Measurements from ENCODE around the gene TACO1. TPM values are rescaled to one million over a fixed set of nuclear protein-coding genes. Genes with fewer than 3 reads are reported as not detected.

TACO1 gene
- total RNA-seq, 4 donors from 2014 or later = 11.4 to 18.3 (median 14.6) TPM

- H3K4me1 ChIP-seq = peaks cover 2 to 4% (median 3%) of the 10 kb centered on the region in 3 donors
- no peaks in the 10 kb centered on the region for H3K27me3 ChIP-seq
- ATAC-seq = no peak
- TF ChIP-seq EP300 (IDR thresholded peaks at IDR 0.05) (no peak), POLR2AphosphoS5 (IDR thresholded peaks at IDR 0.05) (no peak), POLR2A (IDR thresholded peaks at IDR 0.05) (no peak)
- TF ChIP-seq, protein P1, sequence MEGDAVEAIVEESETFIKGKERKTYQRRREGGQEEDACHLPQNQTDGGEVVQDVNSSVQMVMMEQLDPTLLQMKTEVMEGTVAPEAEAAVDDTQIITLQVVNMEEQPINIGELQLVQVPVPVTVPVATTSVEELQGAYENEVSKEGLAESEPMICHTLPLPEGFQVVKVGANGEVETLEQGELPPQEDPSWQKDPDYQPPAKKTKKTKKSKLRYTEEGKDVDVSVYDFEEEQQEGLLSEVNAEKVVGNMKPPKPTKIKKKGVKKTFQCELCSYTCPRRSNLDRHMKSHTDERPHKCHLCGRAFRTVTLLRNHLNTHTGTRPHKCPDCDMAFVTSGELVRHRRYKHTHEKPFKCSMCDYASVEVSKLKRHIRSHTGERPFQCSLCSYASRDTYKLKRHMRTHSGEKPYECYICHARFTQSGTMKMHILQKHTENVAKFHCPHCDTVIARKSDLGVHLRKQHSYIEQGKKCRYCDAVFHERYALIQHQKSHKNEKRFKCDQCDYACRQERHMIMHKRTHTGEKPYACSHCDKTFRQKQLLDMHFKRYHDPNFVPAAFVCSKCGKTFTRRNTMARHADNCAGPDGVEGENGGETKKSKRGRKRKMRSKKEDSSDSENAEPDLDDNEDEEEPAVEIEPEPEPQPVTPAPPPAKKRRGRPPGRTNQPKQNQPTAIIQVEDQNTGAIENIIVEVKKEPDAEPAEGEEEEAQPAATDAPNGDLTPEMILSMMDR (IDR thresholded peaks at IDR 0.05) = no peak
- WGBS, 2 donors (ENCODE audit: low coverage in 1 of 2) = 97 to 98% methylated on average over 3 of the region's 3 CpGs
- H3K4me3 ChIP-seq = no peak overlapping the region
- no peaks in the 10 kb centered on the region for H3K9me3 ChIP-seq
- no peak overlapping the region for H3K27ac ChIP-seq
- H3K36me3 ChIP-seq = peaks cover 0 to 45% of the 10 kb centered on the region in 2 donors
These were observed 5.6 kb upstream of the TACO1 start for GRCh38 chr17:63595132-63595531.

DNA sequence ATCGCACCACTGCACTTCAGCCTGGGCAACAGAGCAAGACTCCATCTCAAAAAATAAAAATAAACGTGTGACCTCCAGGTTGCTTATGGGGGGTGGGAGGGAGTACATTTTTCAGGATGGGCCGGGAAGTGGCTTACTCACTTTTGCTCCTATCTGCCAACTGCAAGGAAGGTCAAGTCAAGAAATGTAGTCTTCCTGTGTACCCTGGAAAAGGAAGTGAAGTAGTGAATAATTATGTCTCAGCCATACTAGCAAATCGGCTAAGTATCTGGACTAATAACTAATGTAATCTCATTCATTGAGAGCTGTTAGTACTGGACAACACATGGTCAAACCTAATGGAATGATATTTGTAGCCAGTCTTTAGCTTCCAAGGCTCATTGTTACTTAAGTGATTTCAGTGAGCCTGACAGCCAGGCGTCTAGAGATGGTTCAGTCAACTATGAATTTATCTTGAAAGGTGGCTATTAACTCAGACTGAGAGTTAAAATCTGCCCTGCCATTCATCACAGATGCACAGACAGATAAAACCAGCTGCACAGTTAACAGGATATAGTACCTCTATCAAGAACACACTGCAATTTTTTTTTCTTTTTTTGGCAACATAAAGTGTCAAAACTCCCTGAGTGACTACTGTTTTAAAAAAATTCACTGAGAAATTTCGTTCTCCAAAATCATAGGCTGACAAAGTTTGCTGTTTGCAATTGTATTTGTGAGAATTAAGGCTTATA, 3.7 kb upstream of the TACO1 start:
- H3K36me3 ChIP-seq = peaks cover 0 to 26% of the 10 kb centered on the region in 2 donors
- WGBS, 2 donors (ENCODE audit: low coverage in 1 of 2) = 61 to 64% methylated on average over 4 of the region's 6 CpGs

DNA sequence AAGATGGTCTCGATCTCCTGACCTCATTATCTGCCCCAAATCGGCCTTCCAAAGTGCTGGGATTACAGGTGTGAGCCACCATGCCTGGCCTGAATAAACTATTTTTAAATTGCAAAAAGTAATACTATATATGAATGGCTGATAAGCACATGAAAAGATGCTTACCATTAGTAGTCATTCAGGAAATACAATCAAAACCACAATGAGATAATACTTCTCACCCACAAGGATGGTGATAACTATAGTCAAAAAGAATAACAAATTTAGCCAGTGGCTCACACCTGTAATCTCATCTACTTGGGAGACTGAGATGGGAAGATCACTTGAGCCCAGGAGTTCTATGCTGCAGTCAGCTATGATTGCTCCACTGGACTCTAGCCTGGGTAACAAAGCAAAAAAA, 2.4 kb upstream of the TACO1 start:
- no peaks in the 10 kb centered on the region for H3K9me3 ChIP-seq
- no peak overlapping the region for H3K27ac ChIP-seq
- H3K4me1 ChIP-seq = peaks cover 3 to 28% (median 4%) of the 10 kb centered on the region in 3 donors
- 86 to 90% methylated on average over 2 of the region's 2 CpGs for WGBS, 2 donors (ENCODE audit: low coverage in 1 of 2)
- peaks cover 0 to 19% of the 10 kb centered on the region in 2 donors for H3K36me3 ChIP-seq
- no peak for ATAC-seq
- no peak overlapping the region for H3K4me3 ChIP-seq
- no peaks in the 10 kb centered on the region for H3K27me3 ChIP-seq
- TF ChIP-seq POLR2AphosphoS5 (IDR thresholded peaks at IDR 0.05) (no peak), POLR2A (IDR thresholded peaks at IDR 0.05) (no peak), EP300 (IDR thresholded peaks at IDR 0.05) (no peak)
- TF ChIP-seq, protein P1 (IDR thresholded peaks at IDR 0.05) = no peak

More for the DNA sequence above, 3.7 kb upstream of the TACO1 start:
- Histone ChIP-seq H3K9me3 (no peaks in the 10 kb centered on the region), H3K4me3 (no peak overlapping the region), H3K4me1 (peaks cover 3 to 21% (median 4%) of the 10 kb centered on the region in 3 donors), H3K27me3 (no peaks in the 10 kb centered on the region), H3K27ac (no peak overlapping the region)
- no peak for ATAC-seq
- TF ChIP-seq EP300 (IDR thresholded peaks at IDR 0.05) = no peak
- TF ChIP-seq POLR2AphosphoS5 (IDR thresholded peaks at IDR 0.05) = no peak
- no peak for TF ChIP-seq POLR2A (IDR thresholded peaks at IDR 0.05)
- TF ChIP-seq, protein P1 (IDR thresholded peaks at IDR 0.05) = no peak

DNA sequence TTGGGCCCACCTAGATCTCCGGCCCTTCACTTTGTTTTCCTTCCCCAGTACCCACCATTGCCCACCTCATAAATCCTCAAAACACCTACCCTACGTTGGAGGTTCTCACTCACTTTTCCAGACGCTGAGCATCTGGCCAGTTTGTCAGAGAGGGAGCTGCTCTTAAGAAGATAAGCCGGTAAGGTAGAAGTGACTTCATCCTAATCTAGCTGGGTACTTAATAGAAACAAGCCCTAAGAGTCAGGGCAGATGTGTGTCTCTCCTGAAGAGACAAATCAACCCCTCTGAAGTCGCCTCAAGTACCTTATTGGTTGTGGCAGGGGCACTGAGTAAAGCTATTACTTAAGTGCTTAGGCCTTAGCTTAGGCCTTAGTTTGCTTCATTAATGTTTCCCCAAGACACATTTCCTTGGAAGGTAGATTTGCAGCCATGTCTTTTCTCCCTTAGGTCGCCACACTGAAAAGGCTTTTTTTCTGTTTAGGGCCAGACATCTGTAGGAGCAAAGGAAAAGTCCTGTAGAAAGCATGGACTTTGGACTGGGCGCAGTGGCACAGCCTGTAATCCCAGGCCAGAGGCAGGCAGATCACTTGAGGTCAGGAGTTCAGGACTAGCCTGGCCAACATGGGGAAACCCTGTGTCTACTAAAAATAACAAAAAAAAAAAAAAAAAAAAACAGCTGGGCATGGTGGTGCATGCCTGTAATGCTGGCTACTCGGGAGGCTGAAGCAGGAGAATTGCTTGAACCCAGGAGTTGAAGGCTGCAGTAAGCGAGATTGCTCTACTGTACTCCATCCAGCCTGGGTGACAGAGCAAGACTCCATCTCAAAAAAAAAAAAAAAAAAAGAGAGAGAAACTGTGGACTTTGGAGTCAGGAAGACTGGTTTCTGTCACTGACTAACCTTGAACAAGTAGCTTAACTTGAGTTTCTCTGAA, 1.0 kb downstream of the TACO1 start:
- WGBS, 2 donors (ENCODE audit: low coverage in 1 of 2) = 38 to 57% methylated on average over 5 to 7 of the region's 9 CpGs
- H3K27ac ChIP-seq = peak overlapping the region; percentile 57 to 93 (median 90)
- H3K4me3 ChIP-seq = peak overlapping the region; percentile 57 to 91
- peaks cover 0 to 36% of the 10 kb centered on the region in 2 donors for H3K36me3 ChIP-seq
- H3K9me3 ChIP-seq = no peaks in the 10 kb centered on the region
- H3K4me1 ChIP-seq = peaks cover 3 to 28% (median 4%) of the 10 kb centered on the region in 3 donors
- no peaks in the 10 kb centered on the region for H3K27me3 ChIP-seq
- TF ChIP-seq POLR2A (IDR thresholded peaks at IDR 0.05) (no peak), POLR2AphosphoS5 (IDR thresholded peaks at IDR 0.05) (no peak), EP300 (IDR thresholded peaks at IDR 0.05) (no peak)
- TF ChIP-seq, protein P1 (IDR thresholded peaks at IDR 0.05) = no peak
- no peak for ATAC-seq
